Fibroblast of lung (primary cell): ENCODE results near the gene RIN3.

Experiments
- CTCF ChIP-seq, 2 donors: IDR thresholded peaks in 1 of 2; conservative IDR thresholded peaks in 1 of 2; 1 replicate in 1 of 2; 2 replicates in 1 of 2; pipeline ENCODE4 v1.5.1; 2011 to 2012; ENCODE audit warnings: low read length in 2 of 2, control low read depth in 1 of 2, inconsistent platforms in 1 of 2, low read depth in 1 of 2, mild to moderate bottlenecking in 1 of 2
- EZH2 ChIP-seq: IDR thresholded peaks from 2 replicates; pipeline ENCODE4 v1.5.1; 2012; ENCODE audit warnings: low read length, control low read depth, mild to moderate bottlenecking; ENCODE audit errors: missing control alignments

- TF ChIP-seq EZH2 (no peak), CTCF (conservative IDR thresholded peaks at IDR 0.05 in 1 of 2, IDR thresholded peaks at IDR 0.05 in 1 of 2; ENCODE audit: low read depth in 1 of 2, low read length in 2 of 2) (no peak)
Measured at GRCh38 chr14:92733007-92733406, 219.4 kb downstream of the RIN3 start.
